HG03565 (cell line): ENCODE measurements around the gene INPP5D.

Experiments
- ATAC-seq: cut with Tn5 transposase; IDR thresholded peaks from one replicate; pipeline ENCODE4 v1.9.1; 2021; ENCODE audit warnings: mild to moderate bottlenecking, moderate library complexity; ENCODE audit not compliant: unreplicated experiment

Gene INPP5D

GRCh38 chr2:233031556-233032500 lies 28.3 kb upstream of the INPP5D start:
- ATAC-seq = no peak

DNA sequence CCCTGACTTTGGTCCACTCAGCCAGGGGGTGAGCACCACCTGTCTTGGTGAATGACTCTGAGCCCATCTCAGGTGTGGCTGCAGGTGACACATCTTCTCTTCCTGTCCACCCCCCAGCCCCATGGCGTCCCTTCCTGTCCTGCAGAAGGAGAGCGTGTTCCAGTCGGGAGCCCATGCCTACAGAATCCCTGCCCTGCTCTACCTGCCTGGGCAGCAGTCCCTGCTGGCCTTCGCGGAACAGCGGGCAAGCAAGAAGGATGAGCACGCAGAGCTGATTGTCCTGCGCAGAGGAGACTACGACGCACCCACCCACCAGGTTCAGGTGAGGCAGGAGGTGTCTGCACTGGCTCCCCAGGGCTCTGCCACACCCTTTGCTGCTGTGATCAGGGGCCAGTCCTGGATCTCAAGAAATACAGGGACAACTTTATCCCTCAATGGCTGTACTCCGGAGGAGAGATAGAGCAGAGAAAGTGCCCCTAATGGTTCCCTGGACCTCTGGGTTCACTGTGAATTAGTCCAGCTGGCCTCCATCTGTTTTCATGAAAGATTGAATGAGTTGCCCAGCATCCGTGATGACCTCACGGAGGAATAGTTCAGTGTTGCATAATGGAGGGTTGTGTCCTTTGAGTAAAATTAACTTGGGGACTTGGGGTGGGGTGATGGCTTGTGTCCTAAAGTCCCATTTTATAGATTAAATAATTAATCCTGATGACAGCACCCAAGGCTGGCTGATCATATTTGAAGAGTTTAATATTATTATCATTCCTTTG lies 27.4 kb upstream of the INPP5D start, which contains the start of gene NEU2:
NEU2 (plus strand) TSS at position 122 of the 770 bp plus-strand sequence; CDS start at position 122, 0 bp downstream.
- no peak for ATAC-seq

- no peak for ATAC-seq
Measured at GRCh38 chr2:233033672-233034071, 26.5 kb upstream of the INPP5D start.

GRCh38 chr2:233034091-233034882 lies 25.9 kb upstream of the INPP5D start:
- ATAC-seq = no peak

DNA sequence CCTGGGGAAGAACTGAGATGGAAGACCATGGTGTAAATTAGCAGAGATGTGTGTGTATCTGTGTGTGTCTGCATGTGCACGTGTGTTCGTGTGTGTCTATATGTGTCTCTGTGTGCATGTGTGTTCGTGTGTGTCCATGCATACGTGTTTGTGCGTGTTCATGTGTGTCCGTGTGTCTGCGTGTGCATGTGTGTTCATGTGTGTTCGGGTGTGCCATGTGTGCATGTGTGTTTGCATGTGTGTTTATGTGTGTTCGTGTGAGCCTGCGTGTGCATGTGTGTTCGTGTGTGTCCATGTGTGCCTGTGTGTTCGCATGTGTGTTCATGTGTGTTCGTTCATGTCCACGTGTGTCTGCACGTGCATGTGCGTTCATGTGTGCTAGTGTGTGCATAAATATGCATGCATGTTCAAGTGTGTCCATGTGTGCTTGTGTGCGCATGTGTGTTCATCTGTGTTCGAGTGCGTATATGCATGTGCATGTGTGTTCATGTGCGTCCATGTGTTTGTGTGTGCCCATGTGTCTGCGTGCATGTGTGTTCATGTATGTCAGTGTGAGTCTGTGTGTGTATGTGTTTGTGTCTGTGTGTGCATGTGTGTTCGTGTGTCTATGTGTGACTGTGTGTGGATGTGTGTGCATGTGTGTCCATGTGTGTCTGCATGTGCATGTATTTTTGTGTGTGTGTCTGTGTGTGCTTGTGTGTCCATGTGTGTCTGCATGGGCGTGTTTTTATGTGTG lies 24.5 kb upstream of the INPP5D start:
- no peak for ATAC-seq

DNA sequence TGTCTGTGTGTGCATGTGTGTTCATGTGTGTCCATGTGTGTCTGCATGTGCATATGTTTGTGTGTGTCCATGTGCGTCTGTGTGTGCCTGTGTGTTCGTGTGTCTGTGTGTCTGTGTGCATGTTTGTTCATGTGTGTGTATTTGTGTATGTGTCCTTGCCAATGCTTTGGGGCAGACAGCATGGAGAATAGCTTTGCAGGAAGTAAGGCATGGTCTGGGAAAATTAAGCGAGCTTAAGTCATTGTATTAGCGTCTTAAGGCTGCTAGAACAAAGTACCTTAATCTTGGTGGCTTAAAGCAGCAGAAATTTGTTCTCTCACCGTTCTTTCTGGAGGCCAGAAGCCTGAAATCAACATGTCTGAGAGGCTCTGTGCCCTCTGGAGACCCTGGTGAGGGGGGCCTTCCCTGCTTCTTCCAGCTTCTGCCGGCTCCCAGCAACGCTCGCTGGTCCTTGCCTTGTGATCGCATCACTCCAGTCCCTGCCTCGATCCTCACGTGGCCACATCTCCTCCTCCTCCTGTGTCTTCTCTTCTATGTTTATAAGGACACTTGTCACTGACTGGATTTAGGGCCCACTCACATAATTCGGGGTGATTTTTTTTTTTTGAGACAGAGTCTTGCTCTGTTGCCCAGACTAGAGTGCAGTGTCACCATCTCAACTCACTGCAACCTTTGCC lies 23.8 kb upstream of the INPP5D start:
- ATAC-seq = no peak

DNA sequence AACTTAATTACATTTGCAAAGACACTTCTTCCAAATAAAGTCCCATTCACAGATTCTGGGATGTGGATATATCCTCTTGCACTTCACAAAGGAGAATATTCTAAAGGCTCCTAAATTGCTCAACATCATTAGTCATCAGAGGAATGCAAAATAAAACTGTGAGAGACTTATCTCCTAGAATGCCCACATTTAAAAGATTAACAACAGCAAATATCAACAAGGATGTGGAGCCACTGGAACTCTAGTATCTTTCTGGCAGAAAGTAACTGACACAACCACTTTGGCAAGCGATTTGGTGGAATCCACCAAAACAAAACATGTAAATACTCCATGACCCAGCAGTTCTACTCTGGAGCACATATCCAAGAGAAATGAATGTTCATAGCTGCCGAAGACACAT lies 23.1 kb upstream of the INPP5D start:
- ATAC-seq = no peak

DNA sequence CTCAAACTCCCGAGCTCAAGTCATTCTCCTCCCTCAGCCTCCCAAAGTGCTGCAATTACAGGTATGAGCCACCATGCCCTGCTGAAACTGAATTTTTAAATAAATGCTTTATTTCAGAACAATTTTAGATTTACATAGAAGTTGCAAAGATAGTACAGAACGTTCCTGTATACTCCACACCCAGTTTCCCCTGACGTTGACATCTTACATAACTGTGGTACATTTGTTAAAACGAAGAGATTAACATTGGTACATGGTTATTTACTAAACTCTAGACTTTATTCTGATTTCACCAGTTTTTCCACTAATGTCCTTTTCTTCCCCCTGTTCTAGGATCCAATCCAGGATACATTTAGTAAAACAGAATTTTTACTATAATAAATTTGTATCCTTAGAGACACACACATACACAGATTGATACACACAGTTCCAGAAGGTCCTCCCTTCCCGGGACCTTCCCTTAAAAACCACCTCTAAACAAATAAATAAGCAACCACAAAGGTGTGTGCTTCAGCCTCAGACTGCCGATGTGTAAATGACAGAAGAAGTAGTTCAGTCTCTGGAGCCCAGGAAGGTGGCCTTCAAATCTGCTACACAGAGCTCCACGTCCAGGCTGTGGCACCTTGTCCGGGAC lies 20.8 kb upstream of the INPP5D start:
- ATAC-seq = no peak

DNA sequence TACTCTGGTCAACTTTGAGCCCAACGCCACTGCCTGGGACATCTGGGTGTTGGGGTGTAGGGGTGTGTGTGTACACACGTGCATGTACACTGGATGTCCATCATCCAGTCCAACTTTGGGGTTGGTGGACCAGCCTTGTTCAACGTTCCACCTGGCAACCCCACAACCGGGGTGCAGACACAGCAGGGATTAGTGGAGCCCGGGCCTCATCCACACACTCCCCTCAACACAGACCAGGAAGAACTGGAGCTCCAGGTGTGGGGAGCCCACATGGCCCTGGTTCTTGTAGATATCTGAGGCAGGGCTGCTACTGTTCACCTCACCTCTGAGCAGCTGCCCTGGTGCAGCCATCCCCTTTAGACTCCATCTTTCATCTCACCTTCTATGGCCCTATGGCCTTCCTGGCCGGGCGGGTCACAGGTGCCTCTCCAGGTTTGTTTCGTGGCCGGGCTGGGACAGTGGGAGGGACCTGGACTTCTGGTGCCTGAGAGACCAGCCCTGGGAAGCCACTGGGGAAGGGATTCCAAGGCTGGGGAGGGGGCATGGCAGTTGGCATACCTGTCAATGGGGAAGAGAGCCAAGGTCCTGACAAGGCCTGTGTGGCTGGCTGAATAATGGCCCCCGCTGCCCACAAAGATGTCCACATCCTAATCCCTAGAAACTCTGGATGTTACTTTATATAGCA lies 20.2 kb upstream of the INPP5D start:
- ATAC-seq = no peak

DNA sequence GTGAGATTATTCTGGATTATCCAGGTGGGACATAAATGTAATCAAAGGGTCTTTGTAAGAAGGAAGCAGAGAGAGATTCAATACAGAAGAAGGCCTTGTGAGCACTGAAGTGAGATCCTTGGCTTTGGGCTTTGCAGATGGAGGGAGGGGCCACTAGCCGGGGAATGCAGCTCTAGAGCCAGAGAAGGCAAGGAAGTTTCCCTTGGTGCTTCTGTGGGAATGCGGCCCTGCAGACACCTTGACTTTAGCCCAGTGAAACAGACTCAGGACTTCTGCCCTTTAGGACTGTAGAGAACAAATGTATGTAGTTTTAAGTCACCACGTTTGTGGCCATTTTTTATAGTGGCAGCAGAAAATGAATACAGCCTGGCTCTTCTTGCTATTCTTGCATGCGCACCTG lies 19.6 kb upstream of the INPP5D start:
- no peak for ATAC-seq

GRCh38 chr2:233041722-233042323 lies 18.3 kb upstream of the INPP5D start:
- no peak for ATAC-seq

GRCh38 chr2:233042549-233042948 lies 17.6 kb upstream of the INPP5D start:
- no peak for ATAC-seq

DNA sequence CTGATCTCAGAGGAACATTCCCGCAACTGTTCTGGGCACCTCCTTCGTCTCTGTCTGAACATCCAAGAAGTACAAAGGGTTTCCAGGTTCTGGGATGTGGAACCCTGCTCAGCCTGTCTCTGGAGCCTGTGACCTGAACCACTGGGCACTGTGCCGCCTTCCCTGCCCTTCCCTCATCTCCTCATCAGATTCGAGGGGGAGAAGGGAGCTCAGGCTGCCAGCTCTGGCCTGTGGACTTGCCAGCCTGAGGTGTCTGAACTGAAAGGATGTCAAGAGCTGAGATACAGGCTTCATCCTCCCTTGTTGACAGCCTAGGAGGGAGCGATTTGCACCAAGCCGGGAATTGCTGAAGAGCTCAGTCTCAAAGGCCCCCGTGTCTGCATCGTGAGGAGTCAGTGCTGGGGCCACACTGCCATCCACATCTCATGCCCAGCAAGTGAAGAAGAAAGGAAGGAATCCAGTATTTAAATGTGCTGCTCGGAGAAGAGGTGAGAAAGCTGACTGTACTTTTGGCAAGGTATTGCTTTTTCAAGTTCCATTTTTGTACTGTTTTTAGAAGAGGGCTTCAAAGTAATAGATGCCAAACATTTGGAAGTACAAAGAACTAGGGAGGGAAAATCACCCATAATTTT lies 15.1 kb upstream of the INPP5D start:
- no peak for ATAC-seq

- ATAC-seq = no peak
Measured at GRCh38 chr2:233047206-233047605, 12.9 kb upstream of the INPP5D start.

- ATAC-seq = no peak
Measured at GRCh38 chr2:233047667-233048066, 12.5 kb upstream of the INPP5D start.

DNA sequence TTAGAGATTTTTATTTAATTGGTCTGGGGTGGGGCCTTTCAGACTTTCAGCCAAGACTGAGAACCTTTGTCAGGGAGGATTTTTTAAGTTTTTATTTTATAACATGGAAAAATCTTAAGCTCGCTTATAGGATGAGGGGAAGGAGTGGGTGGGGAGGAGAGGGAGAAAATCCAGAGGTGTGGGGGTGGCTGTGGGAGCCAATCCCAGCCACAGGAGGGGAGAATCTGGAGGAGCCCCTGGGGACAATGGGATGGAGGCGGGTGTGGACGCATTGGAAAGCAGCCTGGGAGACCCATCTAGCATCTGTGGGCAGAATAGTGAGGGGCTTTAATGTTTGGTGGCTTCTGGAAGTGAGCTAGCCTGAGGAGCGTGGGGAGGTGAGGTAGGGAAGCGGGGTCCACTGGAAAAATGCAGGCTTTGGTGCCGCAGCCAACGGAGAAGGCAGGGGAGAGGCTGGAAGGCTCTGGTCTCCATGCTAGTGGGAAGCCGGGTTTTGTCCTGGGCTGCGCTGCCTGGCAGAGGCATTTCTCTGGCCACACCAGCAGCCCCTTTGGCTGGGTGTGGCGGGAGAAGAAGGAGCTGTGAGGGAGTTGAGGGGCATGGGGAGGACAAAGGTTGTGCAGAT lies 11.5 kb upstream of the INPP5D start:
- no peak for ATAC-seq

DNA sequence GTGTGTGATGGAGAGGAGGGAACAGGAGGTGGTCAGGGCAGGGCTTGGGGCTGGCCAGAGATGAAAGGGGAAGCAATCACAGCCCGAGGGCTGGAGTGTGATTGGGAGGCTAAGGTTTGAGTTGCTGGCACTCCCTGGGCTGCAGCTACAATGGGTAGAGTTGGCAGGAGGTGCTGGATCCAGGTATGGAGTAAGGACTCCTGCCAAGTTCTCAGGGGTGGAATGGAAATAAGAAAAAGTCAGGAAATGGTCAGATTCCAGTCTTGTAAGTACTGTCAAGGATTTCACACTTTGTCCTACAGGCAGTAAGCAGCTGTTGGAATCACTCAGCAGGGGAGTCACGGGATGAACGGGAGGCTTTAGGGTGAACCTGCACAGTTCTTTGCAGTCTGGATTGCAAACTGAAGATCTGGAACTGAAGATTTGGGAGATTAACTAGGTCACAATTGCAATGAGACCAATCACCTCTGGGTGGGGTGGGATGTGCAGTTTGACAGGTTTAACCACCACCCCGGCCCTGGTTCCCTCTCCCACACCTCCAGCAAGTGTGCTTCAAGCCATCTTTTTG lies 10.9 kb upstream of the INPP5D start:
- ATAC-seq = no peak
